Renal cortical epithelial cell (primary cell): ENCODE results near the gene ITGB1BP1. TPM values are rescaled to one million over a fixed set of nuclear protein-coding genes. Genes with fewer than 3 reads are reported as not detected.

ENCODE experiments used
- DNase-seq: peaks from one replicate; pipeline ENCODE4 v3.0.0-alpha.2; 2011; ENCODE audit warnings: low read depth
- total RNA-seq: library from RNA; depleted of rRNA; stranded (reverse); fragments of >200 nt; gene quantifications from 2 replicates; pipeline ENCODE4 v1.2.3, GENCODE V29; 2014

Gene ITGB1BP1
- total RNA-seq, 1 donor from 2014 or later = 49.5 TPM

DNA sequence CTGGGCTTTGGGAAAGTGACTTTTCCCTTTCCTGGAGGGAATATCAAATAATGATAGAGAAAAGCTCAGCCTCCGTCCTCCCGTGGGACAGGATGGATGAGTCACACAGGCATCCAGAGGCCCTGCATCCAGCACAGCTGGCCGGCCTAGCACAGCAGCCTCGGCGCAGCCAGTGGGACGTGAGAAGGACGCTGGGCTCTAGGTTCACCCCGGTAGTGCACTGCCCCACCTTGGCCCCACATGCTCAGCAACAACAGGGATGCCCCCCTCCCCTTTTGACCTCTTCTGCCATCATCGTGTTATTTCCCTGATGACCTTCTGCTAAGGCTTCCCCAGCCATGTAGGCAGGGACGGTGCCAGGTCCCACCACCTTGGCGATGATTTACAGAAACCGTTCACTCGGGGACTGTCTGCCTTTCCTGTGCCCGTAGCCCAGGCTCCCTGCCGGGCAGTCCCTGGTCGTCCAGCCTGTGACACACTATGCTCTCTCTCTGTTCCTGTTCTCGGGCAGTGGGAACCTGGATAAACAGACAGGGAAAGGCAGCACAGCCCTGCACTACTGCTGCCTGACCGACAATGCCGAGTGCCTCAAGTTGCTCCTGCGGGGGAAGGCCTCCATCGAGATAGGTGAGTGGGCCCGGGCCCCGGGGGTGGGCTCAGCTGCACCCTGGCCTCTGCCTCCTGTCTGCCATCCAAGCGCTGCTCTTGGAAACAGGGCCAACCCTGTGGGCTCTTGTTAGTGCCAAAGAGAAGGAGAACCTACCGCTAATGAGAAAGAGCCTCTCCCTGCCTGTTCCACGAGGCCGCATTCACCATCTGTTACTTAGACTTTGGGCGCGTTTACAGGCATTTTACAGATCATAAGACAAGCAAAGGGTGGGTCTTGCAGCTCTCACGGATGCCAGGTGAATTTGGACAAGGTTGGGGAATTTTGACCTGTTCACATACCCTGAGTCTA lies 44.6 kb downstream of the ITGB1BP1 start:
- peak; percentile 57 for DNase-seq

DNA sequence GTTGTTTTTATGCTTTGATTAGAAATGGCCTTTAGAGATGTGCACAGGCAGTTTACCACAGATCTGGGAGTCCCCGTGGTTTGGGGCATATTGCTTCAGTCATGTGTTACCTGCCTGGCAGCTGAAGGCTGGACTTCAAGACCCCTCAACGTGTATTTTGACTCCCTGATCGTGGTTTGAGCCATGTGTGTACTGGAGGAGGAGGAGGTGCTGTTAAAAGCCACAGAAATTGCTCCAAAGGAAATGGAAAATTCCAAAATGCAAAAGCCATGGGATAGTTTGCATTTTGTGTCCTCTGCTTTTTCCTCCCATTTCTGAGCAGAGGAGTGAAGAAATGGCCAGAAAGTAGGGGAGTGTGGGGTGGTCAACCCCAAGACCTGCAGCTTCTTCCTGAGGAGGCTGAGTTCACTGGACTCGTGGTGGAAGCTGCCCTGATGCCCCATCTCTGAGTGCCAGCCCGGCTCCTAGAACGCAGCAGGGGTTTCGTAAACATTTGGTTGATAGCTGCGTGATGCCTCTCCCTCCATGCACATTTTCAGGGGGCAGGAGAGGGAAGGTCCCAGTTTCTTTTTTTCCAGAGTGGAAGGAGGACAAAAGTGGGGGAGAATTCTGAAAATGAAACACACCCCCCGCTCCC lies 45.7 kb downstream of the ITGB1BP1 start:
- no peak for DNase-seq

DNA sequence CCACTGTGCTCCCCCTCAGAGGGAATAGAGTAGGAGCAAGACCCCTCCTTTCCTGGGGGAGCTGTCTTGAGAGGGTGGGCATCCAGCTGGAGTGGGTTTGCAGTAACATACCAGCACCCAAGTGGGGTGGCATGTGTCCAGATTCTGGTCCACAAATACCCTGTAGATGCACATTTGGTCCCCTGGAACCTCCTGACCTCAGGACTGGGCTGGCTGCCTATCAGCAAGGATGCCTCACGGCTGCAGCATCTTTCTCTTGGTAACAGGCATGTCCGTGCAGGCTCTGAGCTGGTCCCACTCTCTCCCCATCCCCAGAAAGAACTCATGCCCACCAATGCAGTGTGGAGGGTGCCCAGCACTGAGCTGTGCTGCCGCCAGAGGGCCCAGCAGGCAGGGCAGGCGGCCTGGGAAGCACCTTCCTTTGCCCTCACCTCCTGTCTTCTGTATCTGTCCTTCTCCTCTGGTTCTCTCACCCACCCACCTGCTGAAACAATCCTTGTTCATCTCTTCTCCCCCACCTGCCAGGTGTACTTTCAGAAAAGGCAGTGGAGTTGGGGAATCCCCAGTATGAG lies 47.4 kb downstream of the ITGB1BP1 start:
- DNase-seq = no peak

DNA sequence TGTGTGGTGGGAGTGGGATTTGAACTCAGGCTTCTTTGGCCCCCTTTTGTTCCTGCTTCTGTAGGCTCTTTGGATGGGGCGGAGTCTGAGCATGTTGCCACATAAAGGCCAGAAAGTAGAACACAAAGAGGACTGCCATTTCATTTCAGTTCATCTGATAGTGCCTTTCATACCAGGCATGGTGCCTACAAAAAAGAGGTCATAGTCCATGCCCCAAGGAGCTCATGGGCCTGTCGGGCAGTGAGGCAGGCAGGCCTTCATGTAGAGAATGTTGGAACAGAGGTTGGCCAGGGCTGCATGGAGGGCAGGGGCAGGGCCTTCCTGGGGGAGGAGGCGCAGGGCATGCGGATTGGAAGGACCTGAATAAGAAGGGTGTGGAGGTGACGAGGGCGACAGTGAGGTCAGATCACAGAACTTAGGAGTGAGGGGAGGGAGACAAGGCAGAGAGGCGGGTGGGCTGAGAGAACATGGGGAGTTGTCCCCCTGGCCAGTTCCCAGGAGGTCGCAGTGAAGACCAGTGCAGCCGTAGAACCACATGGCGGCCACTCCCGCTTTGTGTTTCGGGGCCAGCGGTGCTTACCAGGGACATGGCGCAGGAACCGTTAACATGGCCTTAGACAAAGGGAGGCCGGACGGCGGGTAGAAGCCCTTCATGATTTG lies 49.1 kb downstream of the ITGB1BP1 start:
- DNase-seq = no peak

DNA sequence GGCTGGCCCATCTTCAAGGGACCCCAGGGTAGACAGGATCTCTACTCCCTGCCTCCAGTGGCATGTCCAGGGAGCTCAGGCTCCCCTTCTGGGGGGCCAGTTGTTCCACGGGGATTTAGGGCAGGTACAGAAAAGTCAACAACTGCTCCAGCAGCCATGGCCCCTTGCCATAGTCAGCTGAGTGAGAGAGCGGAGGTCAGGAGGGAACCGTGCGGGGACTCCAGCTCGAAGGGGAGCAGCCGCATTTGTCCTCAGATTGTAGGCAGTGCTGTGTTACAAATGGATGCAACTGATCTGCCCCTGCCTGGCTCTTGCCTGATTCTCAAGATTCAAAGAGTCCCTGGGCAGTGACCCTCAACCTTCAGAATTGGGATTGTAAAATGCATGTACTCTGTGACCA lies 49.9 kb downstream of the ITGB1BP1 start:
- no peak for DNase-seq

DNA sequence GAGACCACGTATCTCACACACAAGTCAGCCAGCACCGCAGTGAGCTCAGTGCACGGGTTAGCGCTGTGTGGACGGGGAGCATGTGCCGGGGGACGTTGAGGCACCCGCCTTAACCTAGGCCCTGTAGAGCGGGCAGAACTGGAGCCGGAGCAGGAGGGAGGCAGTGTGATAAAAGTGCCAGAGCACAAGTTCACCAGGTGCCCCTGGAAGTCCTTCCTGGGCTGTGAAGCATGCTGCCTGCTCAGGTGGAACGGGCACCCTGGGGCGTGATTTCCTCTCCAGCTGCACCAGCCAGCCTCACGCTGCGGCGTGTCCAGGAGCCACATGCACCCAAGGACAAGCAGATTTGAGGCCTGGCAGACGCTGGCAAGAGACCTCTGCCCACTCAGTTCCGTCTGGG lies 50.3 kb downstream of the ITGB1BP1 start:
- peak; percentile 65 for DNase-seq

DNA sequence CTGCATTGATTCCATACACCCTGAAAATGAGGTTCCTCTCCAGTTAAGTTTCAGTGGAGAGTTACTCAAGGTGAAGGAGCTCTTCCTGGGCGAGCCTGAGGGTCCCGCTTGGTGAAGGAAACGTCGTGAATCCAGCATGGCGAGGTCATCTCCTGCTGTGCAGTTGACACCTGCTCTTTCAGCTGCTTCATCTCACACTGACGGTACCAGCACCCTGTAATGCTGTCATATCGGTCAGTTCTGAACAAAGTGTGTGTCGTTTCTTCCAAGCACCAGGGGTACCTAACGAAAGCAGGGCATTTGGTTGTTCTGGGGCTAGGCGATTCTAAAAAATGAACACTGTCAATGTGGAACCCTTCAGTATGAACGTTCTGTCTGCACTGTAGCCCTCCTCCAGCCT lies 52.6 kb downstream of the ITGB1BP1 start:
- DNase-seq = no peak

DNA sequence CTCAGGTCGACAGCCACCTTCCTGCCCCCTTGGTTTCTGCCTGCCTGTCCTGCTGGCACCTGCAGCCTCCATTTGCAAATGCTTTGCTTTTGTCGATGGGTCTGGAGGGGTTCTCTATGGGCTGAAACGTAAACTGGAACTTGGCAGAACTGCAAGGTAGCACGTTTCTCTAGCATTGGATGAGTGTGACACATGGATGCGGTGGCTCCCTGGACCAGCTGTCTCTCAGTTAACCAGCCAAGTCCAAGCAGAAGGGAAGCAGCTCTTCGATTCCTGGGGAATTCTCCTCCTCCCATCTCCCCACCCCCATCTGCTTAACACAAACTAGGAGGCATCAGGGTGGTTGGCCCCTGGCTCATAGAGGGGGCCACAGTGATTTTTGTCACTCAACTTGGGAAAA lies 57.3 kb downstream of the ITGB1BP1 start:
- DNase-seq = no peak

DNA sequence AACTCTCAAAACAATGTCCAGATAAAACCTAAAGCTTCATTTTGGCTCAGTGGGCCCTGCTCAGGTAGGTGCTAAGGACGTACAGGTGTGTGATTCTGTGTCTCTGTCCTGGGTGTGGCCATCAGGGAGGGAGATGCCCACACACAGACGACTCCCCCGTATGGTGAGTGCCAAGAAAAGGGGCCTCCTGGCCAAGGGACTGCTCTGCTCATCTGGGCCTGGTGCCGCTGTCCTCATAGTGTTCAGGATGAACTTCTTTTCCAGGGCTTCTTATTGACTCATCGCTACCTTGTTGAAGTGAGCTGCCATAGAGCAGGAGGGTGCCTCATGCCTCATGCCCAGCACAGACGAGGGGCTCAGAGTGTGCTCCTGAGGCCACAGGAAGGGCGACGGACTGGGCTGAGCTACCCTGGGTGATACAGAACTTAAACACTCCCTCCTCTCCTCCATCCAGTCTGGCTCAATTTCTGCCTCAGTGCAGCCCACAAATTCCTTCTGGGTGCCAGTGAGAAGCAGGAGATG lies 57.8 kb downstream of the ITGB1BP1 start:
- DNase-seq = no peak

DNA sequence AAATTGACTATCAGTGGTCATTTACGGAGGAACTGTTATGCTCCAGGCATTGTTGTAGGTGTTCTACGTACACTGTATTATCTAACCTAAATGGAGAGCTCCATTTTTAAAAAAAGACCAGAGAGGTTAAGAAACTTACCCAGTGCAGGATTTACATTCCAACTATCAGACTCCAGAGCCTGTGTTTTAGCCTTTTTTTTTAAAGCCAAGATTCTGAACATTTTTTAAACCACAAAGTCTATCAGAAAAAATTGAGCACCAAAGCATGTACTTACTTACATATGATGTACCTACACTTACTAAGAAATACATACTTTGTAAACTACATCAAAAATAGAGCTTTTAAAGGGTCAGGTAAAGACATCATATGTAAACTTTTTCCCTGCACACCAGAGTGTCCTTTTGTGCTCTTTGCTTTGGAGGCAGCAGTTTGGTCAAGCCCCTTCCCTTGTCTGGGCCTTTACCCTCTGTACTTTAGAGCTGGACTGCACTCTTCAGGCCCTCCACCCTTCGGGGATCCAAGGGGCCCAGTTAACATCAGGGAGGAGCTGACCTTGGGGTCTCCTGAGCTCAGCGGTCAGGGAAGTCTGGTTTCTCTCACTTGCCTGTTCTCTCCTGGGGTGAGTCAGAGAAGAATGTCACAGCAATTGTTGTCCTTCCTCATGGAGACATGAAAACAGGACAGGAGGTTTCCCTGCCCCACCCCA lies 58.4 kb downstream of the ITGB1BP1 start:
- peak; percentile 56 for DNase-seq

DNA sequence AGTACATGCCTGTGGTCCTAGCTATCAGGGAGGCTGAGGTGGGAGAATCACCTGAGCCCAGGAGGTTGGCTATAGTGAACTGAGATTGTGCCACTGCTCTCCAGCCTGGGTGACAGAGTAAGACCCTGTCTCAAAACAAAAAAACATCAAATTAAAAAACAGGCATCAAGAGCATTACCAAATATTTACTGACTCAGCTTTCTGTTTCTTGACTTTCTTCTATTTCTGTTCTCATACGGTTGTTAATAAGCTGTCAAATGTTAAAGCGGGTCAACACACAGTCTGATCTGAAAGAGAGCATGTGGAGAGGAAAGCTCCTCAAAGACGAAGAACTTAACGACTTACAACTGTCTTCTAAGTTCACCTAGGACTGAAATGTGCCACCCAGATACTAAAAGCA lies 59.0 kb downstream of the ITGB1BP1 start:
- DNase-seq = no peak

DNA sequence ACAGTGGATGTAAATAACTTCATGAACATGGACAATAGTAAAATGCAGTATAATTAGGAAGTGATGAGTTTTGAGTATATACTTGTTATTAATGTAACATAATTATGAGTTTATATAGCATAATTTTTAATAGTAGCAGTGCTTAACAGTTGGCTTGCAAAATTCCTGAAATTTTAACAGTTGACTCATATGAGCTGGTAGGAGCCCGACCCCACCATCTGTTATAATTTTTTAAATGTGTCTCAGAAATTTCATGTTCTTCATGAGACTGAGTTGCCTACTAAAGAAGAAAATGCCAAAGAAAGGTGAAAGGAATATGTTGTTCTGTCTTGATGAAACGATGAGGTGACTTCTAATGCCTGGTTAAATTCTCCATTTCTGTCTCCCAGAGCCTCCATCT lies 62.6 kb downstream of the ITGB1BP1 start:
- DNase-seq = no peak

DNA sequence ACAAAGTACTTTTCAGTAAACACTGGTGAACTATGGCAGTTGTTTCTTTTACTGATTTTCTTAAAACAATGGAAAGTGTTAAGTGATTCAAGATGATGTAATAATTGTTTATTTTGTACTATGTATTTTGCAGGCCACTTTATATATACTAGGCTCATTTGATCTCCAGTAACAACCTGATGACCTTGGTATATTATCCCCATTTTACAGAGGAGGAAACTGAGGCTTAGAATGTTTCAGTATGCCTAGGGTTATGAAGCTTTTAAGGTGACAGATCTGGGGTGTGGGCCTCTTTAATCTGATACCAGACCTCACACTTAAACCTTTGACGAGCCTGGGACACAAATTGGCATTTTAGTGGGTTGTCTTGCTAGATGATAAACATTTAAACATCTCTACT lies 63.2 kb downstream of the ITGB1BP1 start:
- no peak for DNase-seq

DNA sequence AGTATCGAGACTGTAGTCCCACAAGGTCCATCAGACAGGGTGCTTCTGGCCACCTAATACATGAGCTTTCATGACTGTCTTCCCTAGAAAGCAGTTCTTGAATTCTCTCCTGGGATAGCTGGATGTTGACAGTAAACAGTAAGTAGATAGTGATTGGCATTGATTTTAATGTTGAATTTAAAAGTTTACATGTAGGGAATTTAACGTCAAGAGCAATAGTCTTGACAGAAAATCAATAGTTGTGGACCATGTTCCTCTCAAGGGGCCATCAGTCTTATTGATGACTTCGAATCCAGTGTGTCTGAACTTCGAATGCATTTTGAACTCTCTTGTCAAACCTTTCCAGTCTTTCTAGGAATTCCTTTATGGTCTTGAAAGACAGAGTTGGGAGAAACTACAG lies 63.9 kb downstream of the ITGB1BP1 start:
- no peak for DNase-seq

DNA sequence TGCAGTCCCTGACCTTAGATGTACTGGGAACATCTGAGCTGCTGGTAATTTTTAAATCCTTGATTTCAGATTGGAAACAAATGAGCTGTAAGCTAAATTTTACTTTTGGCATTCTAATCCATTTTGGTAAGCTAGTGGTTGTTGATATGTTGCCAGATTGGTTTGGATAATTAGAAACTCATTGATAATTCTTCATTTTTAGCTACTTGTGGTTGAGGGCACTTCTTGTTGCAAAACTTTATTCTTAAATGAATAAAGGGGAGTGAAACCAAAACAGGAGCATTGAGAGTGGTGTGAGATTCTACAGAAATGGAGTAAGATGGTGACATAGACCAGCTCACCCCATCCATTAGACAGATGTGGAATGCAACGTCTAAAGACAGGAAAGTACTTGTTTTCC lies 64.5 kb downstream of the ITGB1BP1 start:
- no peak for DNase-seq

DNA sequence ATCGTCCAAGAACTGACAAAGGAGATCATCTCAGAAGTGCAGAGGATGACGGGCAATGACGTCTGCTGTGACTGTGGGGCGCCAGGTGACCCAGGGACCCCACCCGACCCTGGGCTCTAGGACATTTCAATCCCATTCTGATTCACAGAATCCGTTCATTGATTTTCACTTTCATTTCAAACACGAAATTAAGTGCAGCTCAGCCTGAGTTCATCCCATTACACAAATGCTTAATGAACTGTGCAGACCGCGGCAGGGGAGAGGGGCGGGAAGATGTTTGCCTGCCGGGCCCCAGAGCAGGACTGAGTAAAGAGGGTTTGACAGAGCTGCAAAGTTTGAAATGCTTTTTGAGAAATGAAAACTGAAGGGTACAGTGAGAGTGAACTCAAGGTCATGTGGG lies 67.1 kb downstream of the ITGB1BP1 start:
- peak; percentile 54 for DNase-seq

DNA sequence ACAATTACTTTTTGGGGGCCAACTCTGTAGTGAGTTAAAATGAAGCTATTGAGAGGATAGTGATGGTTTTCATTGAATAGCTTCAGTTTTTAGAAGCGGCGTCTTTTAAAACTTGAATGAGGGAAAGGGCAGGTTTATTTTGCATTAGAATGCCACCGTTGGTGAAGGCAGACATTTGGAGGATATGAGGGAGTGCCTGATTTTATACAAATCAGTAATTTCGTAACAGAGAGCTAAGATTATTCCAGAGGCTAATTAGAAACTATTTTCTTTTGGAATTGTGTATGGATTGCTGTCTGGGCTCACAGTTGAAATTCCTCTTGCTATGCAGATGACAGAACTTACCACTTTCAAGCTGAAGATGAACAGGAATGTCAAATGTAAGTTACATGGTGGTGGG lies 67.6 kb downstream of the ITGB1BP1 start:
- DNase-seq = no peak

DNA sequence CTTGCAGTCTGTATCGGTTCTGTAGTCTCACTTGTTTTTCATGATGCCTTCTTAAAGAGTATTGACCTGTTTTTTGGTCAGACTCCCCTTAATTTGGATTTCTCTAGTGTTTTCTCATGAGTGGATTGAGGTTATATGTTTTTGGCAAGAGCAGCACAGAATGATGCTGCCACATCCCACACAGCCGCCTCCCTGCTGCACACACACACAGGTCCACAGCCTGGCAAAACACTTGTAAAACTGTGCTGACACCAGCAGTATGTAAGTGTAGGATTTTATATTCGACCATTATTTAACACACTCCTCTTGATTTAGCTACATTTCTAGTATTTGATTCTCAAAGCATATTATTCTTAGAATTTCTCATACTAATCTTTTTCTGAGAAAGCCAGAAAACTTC lies 68.1 kb downstream of the ITGB1BP1 start:
- no peak for DNase-seq

DNA sequence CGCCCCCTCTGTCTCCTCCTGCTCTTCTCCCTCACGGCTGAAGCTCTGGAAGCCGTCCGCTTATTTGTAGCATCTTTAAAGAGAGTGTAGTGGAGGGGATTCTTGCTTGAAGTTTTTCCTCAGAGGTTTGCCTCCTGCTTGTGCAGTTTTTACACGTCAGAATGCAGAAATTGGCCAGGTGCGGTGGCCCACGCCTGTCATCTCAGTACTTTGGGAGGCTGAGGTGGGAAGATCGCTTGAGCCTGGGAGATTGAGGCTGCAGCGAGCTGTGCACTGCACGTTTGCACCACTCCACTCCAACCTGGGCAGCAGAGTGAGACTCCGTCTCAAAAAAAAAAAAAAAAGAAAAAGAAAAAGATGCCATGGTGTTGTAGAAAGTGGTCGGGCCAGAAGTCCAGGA lies 69.0 kb downstream of the ITGB1BP1 start:
- DNase-seq = no peak
